Measurements from ENCODE around the gene GPR31.
"Not testable (repeated sequence)": the region's sequence is repeated elsewhere in the genome, so short reads cannot be mapped to it uniquely, and the experiment has no call there.

GPR31 gene

GRCh38 chr6:167157863-167158262 lies at the start of gene GPR31:
GPR31 (minus strand) TSS chr6:167157980; CDS start chr6:167157831, 149 bp downstream.
- no peak for DNase-seq (ENCODE audit: low read depth, low spot score)

- DNase-seq (ENCODE audit: low read depth, low spot score): no peak
These were observed 49.7 kb upstream of the GPR31 start for GRCh38 chr6:167207527-167207926.

- not testable (repeated sequence) for DNase-seq (ENCODE audit: low read depth, low spot score)
These were observed 47.5 kb upstream of the GPR31 start for GRCh38 chr6:167205316-167205715.

GRCh38 chr6:167204059-167204348 lies 46.2 kb upstream of the GPR31 start:
- DNase-seq (ENCODE audit: low read depth, low spot score): not testable (repeated sequence)

GRCh38 chr6:167203261-167204058 lies 45.7 kb upstream of the GPR31 start:
- not testable (repeated sequence) for DNase-seq (ENCODE audit: low read depth, low spot score)

GRCh38 chr6:167202613-167203012 lies 44.8 kb upstream of the GPR31 start:
- not testable (repeated sequence) for DNase-seq (ENCODE audit: low read depth, low spot score)

- DNase-seq (ENCODE audit: low read depth, low spot score): no peak
These were observed 43.0 kb upstream of the GPR31 start for GRCh38 chr6:167200806-167201205.

- not testable (repeated sequence) for DNase-seq (ENCODE audit: low read depth, low spot score)
These were observed 38.3 kb upstream of the GPR31 start for GRCh38 chr6:167195941-167196610.

GRCh38 chr6:167193515-167194125 lies 35.8 kb upstream of the GPR31 start:
- DNase-seq (ENCODE audit: low read depth, low spot score): not testable (repeated sequence)

- not testable (repeated sequence) for DNase-seq (ENCODE audit: low read depth, low spot score)
These were observed 33.3 kb upstream of the GPR31 start for GRCh38 chr6:167191043-167191583.

- not testable (repeated sequence) for DNase-seq (ENCODE audit: low read depth, low spot score)
These were observed 29.5 kb upstream of the GPR31 start for GRCh38 chr6:167187275-167187674.

GRCh38 chr6:167185101-167185500 lies 27.3 kb upstream of the GPR31 start:
- DNase-seq (ENCODE audit: low read depth, low spot score): not testable (repeated sequence)

- DNase-seq (ENCODE audit: low read depth, low spot score): not testable (repeated sequence)
These were observed 25.1 kb upstream of the GPR31 start for GRCh38 chr6:167182913-167183314.

GRCh38 chr6:167181351-167181750 lies 23.6 kb upstream of the GPR31 start:
- not testable (repeated sequence) for DNase-seq (ENCODE audit: low read depth, low spot score)

- not testable (repeated sequence) for DNase-seq (ENCODE audit: low read depth, low spot score)
These were observed 22.3 kb upstream of the GPR31 start for GRCh38 chr6:167180086-167180485.

- DNase-seq (ENCODE audit: low read depth, low spot score): not testable (repeated sequence)
These were observed 21.3 kb upstream of the GPR31 start for GRCh38 chr6:167178896-167179655.

- not testable (repeated sequence) for DNase-seq (ENCODE audit: low read depth, low spot score)
These were observed 19.5 kb upstream of the GPR31 start for GRCh38 chr6:167177271-167177670.

- DNase-seq (ENCODE audit: low read depth, low spot score): not testable (repeated sequence)
These were observed 14.2 kb upstream of the GPR31 start for GRCh38 chr6:167172011-167172410.

- not testable (repeated sequence) for DNase-seq (ENCODE audit: low read depth, low spot score)
These were observed 13.5 kb upstream of the GPR31 start for GRCh38 chr6:167171300-167171699.

- not testable (repeated sequence) for DNase-seq (ENCODE audit: low read depth, low spot score)
These were observed 12.1 kb upstream of the GPR31 start for GRCh38 chr6:167169867-167170266.

GRCh38 chr6:167168296-167168695 lies 10.5 kb upstream of the GPR31 start:
- not testable (repeated sequence) for DNase-seq (ENCODE audit: low read depth, low spot score)

All from brain pericyte (primary cell).